Stimulated activated CD4-positive, alpha-beta T cell treated with anti-CD3 and anti-CD28 coated beads, Interleukin-15, amount 100 ng/mL, for 1 hour (primary cell): ENCODE measurements around the gene C19orf38.
"Not testable (repeated sequence)": the region's sequence is repeated elsewhere in the genome, so short reads cannot be mapped to it uniquely, and the experiment has no call there.

Experiments
- DNase-seq, 2 donors: peaks; one replicate each; pipeline ENCODE4 v3.0.0-alpha.2; 2020; ENCODE audit warnings: low read depth in 1 of 2, low spot score in 1 of 2

The C19orf38 gene

GRCh38 chr19:10820173-10820572, 28.0 kb upstream of the C19orf38 start:
- no peak for DNase-seq

DNA sequence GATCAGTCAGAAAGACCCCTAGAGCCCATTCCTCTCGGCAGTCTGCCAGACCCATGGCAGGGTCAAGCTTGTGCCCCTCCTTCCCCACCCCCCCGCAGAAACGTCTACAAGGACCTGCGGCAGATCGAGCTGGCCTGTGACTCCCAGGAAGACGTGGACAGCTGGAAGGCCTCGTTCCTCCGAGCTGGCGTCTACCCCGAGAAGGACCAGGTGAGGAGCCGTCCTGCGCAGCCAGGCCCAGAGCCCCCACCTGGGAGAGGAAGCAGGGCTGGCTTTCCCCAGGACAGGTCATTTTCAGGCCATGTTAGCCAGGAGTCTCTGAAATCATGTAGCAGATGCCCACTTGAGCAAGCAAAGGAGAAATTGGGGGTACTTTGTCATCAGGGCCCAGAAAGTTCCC, 24.5 kb upstream of the C19orf38 start:
- DNase-seq: no peak

- no peak for DNase-seq
Measured at GRCh38 chr19:10826231-10826630, 22.0 kb upstream of the C19orf38 start.

DNA sequence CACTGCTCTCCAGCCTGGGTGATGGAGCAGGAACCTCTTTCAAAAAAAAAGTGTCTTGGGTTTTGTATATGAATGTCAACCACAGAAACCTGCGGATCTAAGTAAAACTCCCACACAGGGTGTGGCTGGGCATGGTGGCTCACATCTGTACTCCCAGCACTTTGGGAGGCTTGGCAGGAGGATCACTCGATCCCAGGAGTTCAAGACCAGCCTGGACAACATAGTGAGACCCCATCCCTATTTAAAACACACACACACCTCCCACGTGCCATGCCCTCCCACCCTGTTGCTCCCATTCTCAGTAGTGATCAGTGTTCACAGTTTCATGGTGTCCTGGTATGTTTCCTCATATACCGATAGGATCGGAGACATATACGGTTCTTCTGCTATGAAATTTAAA, 21.4 kb upstream of the C19orf38 start:
- no peak for DNase-seq

DNA sequence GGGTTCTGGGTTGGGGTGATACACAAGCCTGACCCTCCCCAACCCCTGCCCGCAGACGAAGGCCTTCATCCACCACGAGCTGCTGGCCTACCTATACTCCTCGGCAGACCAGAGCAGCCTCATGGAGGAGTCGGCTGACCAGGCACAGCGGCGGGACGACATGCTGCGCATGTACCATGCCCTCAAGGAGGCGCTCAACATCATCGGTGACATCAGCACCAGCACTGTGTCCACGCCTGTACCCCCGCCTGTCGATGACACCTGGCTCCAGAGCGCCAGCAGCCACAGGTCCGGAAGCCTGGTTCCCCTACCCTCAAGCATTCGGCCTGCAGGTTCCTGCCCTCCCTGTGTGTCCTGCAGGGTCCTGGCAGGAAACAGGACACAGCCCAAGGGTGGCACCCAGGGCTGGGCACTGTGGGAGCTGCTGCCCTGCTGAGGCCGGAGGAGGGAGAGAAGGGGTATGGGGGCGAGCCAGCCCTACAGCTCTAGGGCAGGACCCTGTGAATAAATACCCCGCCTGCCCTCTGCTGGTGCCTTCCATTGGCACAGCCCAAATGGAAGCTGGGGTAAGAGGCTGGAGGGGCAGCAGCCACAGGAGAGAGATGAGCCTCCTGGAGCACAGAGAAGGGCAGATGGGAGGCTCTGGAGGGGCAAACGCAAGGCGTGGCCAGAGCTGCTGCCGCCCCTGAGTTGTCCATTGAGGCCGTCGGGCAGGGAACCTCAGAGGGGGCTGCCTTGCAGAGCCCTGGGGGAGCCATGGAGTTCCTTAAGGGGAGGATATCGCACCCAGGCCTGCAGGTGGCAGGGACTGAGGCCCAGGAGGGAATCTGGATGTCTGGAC, 19.0 kb upstream of the C19orf38 start:
- DNase-seq: no peak

GRCh38 chr19:10829967-10830366, 18.2 kb upstream of the C19orf38 start:
- DNase-seq: no peak

- DNase-seq: no peak
Measured at GRCh38 chr19:10830370-10830769, 17.8 kb upstream of the C19orf38 start.

GRCh38 chr19:10830931-10831779, 17.1 kb upstream of the C19orf38 start:
- no peak for DNase-seq

- DNase-seq: no peak
Measured at GRCh38 chr19:10831987-10832938, 16.0 kb upstream of the C19orf38 start.

DNA sequence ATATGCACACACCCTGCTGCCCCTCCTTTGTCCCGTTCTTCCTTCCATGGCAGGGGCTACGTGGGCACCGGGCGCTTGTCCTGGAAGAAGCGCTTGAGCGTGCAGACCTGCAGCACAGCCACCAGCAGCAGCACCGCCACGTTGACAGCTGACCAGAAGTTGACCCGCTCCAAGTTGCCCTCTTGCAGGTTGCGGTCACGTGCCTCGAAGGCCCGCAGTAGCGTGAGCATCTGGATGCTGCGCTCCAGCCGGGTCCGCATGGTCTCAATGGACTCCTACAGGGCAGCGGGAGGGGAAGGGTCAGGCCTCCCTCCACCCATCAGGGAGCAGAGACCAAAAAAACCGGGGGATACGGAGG, 15.3 kb upstream of the C19orf38 start:
- DNase-seq: no peak

DNA sequence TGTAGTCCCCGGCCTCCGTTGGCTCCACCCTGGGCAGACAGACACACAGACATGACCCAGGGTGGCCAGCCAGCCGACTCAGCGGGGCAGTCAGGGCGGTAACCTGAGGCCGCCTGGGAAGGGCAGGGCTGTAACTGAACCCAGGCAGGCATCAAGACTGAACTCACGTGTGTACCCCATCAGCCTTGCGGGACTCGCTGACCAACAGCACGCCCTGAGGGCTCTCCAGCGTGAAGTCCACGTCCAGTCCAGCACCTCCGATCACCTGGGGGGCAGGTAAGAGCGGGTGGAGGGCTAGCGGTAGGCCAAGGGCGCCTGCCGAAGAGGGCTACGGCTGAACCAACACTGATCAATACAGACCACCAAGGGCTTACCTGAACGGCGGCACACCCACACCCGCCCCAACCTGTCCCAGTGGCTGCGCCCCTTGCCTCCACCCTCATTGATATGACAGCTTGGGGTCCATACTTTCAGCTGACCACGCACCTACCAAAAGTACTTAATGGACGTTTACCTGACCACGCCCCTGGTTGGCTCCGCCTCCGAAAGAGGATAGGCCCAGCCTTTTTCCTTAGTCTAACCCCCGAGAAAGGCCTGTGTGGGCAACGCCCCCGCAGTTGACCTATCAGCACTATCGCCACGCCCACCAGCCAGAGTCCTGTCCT, 13.0 kb upstream of the C19orf38 start:
- no peak for DNase-seq

- peak; percentile 84 to 85 for DNase-seq
Measured at GRCh38 chr19:10835754-10836478, 12.3 kb upstream of the C19orf38 start, which contains the start of gene TMED1. TMED1 (minus strand) TSS chr19:10836212; CDS start chr19:10836191, 21 bp downstream.

DNA sequence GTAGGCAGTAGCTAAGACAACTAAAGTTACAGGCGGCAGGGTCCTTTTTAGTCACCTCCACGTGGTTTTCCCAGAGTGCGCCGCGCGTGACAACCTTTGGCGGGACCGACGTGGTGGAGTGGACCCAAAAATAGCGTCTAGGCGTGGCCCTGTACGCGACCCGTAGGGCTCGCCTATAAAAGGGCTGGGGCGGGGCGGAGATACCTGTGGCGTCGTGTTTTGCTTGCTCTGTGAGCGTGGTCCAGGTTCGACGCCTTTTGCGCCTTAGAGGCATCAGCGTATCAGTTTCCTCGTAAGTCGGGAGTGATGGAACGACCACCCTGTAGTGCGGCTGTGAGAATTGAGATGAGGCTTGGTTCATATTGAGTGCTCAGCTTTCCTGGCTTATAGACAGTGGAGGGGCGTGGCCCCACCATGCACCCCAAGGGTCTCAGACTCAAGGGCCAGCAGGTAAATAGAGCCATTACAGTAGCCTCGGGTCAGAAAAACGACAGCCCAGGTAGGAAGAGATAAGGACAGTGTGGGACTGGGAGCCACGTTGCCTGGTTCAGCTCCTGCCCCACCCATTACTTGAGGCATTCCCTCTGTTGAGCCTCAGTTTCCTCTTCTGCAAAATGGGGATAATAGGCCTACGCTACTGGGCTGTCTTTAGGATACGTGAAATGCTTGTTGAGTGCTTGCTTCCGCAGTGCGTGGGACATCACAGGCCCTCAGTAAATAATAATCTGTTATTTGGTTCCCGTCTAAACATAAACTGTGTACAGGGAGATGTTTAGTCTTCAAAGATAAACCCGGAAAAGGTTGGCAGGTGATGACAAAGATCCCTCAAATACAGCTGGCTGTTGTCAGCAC, 11.5 kb upstream of the C19orf38 start:
- DNase-seq: peak in 1 of 2 donors; percentile 71

GRCh38 chr19:10837649-10838048, 10.6 kb upstream of the C19orf38 start:
- not testable (repeated sequence) for DNase-seq

- no peak for DNase-seq
Measured at GRCh38 chr19:10838377-10838776, 9.8 kb upstream of the C19orf38 start.

GRCh38 chr19:10839114-10840050, 8.8 kb upstream of the C19orf38 start:
- no peak for DNase-seq

GRCh38 chr19:10842788-10843187, 5.4 kb upstream of the C19orf38 start:
- DNase-seq: no peak
